ENCODE data around the gene SLC39A11.
"Not testable (repeated sequence)": the region's sequence is repeated elsewhere in the genome, so short reads cannot be mapped to it uniquely, and the experiment has no call there.

Gene SLC39A11

DNA sequence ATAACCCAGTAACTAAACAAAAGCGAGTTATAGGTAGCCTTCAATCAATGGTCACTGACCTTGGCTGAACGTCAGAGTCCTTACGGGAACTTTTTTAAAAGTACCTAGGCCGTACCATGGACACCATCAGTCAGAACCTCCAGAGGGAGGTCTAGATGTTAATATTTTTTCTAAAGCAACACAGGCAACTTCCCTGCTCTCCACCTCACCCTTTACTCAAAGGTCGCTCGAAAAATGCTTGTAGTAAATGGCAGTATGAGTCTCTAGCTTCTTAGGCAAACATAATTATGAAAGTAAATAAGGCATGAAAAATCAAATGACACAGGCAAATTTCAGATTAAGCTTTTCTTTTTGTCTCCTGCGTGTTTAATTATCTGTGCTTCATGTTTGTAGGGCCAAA is 82.1 kb downstream of the SLC39A11 start:
- Histone ChIP-seq H3K27ac (no peak overlapping the region), H3K36me3 (no peaks in the 10 kb centered on the region), H3K9me3 (ENCODE audit: severe bottlenecking) (peaks cover 2% of the 10 kb centered on the region), H3K4me3 (ENCODE audit: low read depth, low read length) (no peak overlapping the region), H3K27me3 (ENCODE audit: insufficient read depth, low read depth, severe bottlenecking) (no peaks in the 10 kb centered on the region)
- no peak for DNase-seq
- TF ChIP-seq CTCF (IDR thresholded peaks at IDR 0.05; ENCODE audit: low read depth, low read length) = no peak

GRCh38 chr17:73007407-73007806 is 85.1 kb downstream of the SLC39A11 start:
- Histone ChIP-seq H3K27ac (no peak overlapping the region), H3K36me3 (no peaks in the 10 kb centered on the region), H3K9me3 (ENCODE audit: severe bottlenecking) (peaks cover 3% of the 10 kb centered on the region), H3K4me3 (ENCODE audit: low read depth, low read length) (no peak overlapping the region), H3K27me3 (ENCODE audit: insufficient read depth, low read depth, severe bottlenecking) (no peaks in the 10 kb centered on the region)
- DNase-seq = no peak
- no peak for TF ChIP-seq CTCF (IDR thresholded peaks at IDR 0.05; ENCODE audit: low read depth, low read length)

DNA sequence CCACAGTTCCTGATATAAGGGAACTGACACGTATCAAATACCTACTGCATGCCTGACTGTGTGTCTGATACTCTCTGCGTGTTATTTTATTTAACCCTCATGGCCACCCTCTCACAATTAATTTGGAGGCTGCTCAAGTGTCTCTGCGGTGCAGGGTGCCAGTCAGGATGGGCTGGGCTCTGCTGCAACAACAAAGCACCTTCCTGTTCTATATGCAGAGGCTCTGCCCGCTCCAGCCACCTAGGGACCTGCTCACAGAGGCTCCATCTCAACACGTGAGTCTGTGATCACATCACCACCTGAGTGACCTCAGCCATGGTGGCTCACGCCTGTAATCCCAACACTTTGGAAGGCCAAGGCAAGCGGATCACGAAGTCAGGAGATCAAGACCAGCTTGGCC is 87.1 kb downstream of the SLC39A11 start:
- no peak for TF ChIP-seq CTCF (IDR thresholded peaks at IDR 0.05; ENCODE audit: low read depth, low read length)
- DNase-seq = peak; percentile 1
- H3K27me3 ChIP-seq (ENCODE audit: insufficient read depth, low read depth, severe bottlenecking) = no peaks in the 10 kb centered on the region
- peaks cover 3% of the 10 kb centered on the region for H3K9me3 ChIP-seq (ENCODE audit: severe bottlenecking)
- no peaks in the 10 kb centered on the region for H3K36me3 ChIP-seq
- no peak overlapping the region for H3K4me3 ChIP-seq (ENCODE audit: low read depth, low read length)
- no peak overlapping the region for H3K27ac ChIP-seq

- no peaks in the 10 kb centered on the region for H3K36me3 ChIP-seq
- peak; percentile 49 for TF ChIP-seq CTCF (IDR thresholded peaks at IDR 0.05; ENCODE audit: low read depth, low read length)
- H3K27ac ChIP-seq = no peak overlapping the region
- H3K9me3 ChIP-seq (ENCODE audit: severe bottlenecking) = peaks cover 3% of the 10 kb centered on the region
- H3K4me3 ChIP-seq (ENCODE audit: low read depth, low read length) = no peak overlapping the region
- DNase-seq = peak; percentile 42
- H3K27me3 ChIP-seq (ENCODE audit: insufficient read depth, low read depth, severe bottlenecking) = no peaks in the 10 kb centered on the region
These were observed 89.0 kb downstream of the SLC39A11 start for GRCh38 chr17:73003487-73003886.

DNA sequence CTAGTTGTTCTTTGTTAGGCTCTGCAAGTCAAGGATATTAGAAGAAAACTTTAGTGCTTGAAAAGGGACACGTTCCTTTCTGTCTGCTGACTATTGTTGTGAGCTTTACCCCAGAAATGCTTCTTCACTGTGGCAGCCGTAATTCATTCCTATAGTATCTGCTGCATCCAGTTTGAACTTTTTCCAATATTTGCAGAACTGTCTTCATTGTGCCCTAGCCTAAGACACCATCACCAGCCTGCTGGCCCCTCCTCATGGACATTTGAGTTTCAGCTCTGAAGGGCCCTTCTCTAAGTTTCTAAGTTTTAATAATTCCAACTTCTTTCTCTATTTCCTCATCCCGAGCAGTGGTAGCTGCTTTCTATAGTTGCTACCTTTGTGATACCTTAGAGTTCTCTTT is 91.7 kb downstream of the SLC39A11 start:
- Histone ChIP-seq H3K27me3 (ENCODE audit: insufficient read depth, low read depth, severe bottlenecking) (no peaks in the 10 kb centered on the region), H3K4me3 (ENCODE audit: low read depth, low read length) (no peak overlapping the region), H3K36me3 (no peaks in the 10 kb centered on the region), H3K9me3 (ENCODE audit: severe bottlenecking) (peaks cover 9% of the 10 kb centered on the region), H3K27ac (no peak overlapping the region)
- no peak for TF ChIP-seq CTCF (IDR thresholded peaks at IDR 0.05; ENCODE audit: low read depth, low read length)
- DNase-seq = no peak

DNA sequence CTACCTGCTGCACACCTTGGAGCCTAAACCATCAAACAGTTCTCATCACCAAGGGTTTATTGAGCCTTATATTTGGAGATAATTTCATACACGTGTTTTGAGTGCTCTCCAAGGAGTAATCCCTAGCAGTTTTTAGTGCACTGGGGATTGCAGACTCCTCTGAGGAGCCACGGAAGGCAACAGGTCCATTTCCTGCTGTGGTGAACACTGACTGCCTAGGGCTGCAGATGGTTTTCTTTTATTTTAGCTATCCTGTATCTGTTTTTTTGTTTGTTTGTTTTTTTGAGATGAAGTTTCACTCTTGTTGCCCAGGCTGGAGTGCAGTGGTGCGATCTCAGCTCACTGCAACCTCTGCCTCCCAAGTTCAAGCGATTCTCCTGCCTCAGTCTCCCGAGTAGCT is 93.0 kb downstream of the SLC39A11 start:
- not testable (repeated sequence) for H3K4me3 ChIP-seq (ENCODE audit: low read depth, low read length); H3K27ac ChIP-seq; DNase-seq; H3K36me3 ChIP-seq; H3K27me3 ChIP-seq (ENCODE audit: insufficient read depth, low read depth, severe bottlenecking)
- H3K9me3 ChIP-seq (ENCODE audit: severe bottlenecking) = peaks cover 12% of the 10 kb centered on the region

Measured in WERI-Rb-1 (cell line).